HG03159 (cell line): Measurements from ENCODE around the gene CNTF.

ENCODE experiments used
- ATAC-seq: cut with Tn5 transposase; IDR thresholded peaks from one replicate; pipeline ENCODE4 v1.9.1; 2021; ENCODE audit warnings: mild to moderate bottlenecking, moderate library complexity; ENCODE audit not compliant: unreplicated experiment

The CNTF gene

DNA sequence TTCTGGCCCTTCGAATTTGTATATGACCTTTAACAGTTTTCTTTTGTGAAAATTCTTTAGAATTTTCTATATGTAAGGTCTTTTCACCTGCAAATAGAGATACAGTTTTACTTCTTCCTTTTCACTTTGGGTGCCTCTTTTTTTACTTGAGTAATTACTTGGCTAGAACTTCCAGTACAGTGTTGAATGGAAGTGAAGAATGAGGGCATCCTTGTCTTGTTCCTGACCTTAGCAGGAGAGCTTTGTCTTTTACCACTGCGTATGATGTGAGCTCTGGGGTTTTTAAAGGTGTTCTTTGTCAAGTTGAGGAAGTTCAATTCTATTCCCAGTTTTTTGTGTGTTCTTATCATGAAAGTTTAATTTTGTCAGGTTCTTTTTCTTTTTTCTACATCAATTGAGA is 22.0 kb upstream of the CNTF start:
- no peak for ATAC-seq

- ATAC-seq, result no peak
These were observed 15.3 kb upstream of the CNTF start for GRCh38 chr11:58606930-58607714.

DNA sequence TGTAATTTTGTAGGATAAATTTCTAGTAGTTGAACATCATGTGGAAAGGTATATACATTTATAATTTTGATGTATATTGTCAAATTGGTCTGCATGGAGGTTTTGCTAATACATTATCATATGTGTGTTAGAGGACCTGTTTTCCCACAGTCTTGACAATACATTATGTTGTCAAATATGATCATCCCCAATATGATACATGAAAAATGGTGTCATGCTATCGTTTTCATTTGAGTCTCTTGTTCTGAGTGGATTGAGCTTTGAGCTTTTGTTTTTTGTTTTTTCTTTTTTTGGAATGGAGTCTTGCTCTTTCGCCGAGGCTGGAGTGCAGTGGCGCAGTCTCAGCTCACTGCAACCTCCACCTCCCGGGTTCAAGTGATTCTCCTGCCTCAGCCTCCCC is 14.1 kb upstream of the CNTF start:
- no peak for ATAC-seq

DNA sequence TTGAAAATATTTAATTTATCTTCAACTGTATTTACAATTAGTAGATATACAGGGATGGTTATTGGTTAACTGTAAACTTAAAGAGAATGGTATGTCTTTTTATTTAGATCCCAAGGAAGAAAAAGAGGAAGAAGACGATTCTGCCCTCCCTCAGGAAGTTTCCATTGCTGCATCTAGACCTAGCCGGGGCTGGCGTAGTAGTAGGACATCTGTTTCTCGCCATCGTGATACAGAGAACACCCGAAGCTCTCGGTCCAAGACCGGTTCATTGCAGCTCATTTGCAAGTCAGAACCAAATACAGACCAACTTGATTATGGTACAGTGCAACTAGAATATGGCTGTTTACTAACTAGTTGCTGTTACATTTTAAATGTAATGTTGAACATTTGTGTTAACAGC is 12.7 kb upstream of the CNTF start:
- ATAC-seq, result no peak

- no peak for ATAC-seq
These were observed 9.2 kb upstream of the CNTF start for GRCh38 chr11:58613228-58613627.

- no peak for ATAC-seq
These were observed 6.9 kb upstream of the CNTF start for GRCh38 chr11:58615559-58615958.

- ATAC-seq, result no peak
These were observed 5.9 kb upstream of the CNTF start for GRCh38 chr11:58616594-58616993.

- no peak for ATAC-seq
These were observed 4.4 kb upstream of the CNTF start for GRCh38 chr11:58617976-58618557.

DNA sequence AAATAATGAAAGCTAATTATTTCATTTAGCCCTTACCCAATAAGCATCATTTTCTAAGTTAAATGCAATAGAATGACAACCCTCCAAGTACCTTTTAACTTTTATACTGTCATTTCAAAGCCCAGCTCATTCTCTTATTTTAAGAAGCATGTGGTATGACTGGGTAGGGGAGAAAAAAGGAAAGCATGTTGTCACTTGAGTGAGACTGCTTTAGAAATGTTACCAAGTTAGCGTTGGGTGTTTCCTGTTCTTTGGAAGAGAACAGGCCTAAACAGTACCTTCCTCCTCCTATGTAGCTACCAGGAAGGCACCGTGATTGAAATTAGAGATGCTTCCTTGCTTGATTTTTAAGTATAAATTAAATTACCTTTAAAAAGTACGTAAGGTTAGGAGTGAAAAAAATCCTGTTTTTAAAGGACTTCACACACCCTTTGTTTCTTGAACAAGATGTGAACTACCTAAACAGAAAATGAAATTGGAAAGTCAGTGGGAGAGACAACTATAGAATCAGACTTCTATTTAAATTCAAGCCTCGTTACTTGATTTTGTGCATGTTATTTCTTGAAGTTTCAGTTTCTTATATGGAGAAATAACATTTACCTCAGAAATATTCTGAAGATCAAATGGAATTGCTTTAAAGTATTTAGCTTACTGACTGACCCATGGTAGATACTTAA is 741 bp upstream of the CNTF start:
- ATAC-seq, result no peak

DNA sequence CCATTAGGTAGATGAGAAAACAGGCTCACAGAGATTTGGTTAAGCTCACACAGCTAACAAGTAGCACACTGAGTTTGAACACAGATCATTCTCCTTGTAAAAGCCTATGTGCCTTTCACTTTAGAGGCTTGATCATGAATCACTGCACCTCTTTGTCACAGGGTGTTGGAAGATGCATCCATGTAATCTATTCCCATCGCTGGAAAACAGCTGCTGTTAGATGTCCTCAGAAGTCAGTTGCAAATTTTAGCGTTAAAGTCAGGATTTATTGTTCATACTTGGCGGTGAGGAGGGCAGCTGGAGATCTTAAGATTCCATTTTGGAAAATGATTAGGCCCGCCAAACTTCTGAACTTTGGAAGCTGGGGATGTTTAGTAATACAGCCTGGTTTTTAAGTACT is 2.6 kb downstream of the CNTF start:
- ATAC-seq, result no peak

GRCh38 chr11:58625826-58626460 is 3.5 kb downstream of the CNTF start:
- no peak for ATAC-seq

- no peak for ATAC-seq
These were observed 4.5 kb downstream of the CNTF start for GRCh38 chr11:58626934-58627483.

GRCh38 chr11:58628446-58628845 is 6.0 kb downstream of the CNTF start:
- ATAC-seq, result no peak

- peak; percentile 60 for ATAC-seq
These were observed 7.4 kb downstream of the CNTF start for GRCh38 chr11:58629857-58630256.

DNA sequence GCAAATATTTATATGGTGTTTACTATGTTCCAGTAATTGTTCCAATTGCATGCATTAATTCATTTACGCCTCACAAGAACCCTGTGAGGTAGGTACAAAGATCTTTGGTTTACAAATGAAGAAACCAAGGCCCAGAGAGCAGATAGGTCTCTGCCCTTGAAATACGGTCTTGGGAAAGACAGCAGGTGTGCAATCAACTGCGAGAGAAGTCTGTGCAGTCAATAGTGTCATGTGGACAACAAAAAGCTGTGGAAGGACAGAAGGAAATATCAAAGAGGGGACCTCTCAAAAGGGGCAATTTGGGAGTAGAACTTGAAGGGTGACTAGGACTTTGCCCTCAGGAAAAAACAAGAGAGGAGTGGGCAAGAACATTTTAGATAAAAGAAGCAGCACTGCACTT is 8.9 kb downstream of the CNTF start:
- no peak for ATAC-seq

GRCh38 chr11:58632510-58632909 is 10.0 kb downstream of the CNTF start:
- ATAC-seq, result no peak

DNA sequence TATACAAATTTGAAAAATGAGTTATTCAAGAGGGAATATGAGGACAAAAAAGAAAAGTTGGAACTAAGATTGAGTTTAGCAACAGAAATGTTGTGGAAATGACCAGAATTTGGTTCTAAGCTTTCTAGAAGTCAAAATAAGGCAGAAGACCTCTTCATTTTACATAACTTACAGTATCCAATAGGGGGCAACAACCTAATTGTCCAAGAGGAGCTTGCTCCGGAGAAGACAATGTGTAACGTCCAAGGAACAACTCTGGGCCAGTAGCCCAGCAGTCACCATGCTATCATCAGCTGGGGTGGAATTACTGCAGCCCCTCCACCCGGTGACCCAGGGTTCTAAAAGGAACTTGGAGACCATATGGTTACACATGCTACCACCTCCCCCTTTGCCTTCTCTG is 14.1 kb downstream of the CNTF start:
- no peak for ATAC-seq

DNA sequence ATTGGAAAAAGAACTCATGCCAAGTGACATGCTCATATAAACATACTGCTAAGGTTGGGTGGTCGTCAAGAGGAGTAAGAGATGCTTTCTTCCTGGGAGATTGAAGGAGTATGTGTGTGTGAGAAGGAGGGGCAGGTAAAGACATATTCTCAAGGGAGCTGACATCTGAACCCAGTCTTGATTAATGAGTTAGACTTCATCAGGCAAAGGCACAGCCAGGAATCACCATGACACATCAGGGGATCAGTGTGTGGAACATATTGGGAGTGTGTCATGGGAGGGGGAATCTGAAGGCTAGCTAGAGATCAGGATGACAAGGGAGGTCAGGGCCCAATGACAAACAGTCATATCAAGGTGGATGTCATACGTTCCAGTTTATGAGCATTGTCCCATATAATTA is 14.9 kb downstream of the CNTF start:
- no peak for ATAC-seq

- no peak for ATAC-seq
These were observed 16.6 kb downstream of the CNTF start for GRCh38 chr11:58639103-58639502.

DNA sequence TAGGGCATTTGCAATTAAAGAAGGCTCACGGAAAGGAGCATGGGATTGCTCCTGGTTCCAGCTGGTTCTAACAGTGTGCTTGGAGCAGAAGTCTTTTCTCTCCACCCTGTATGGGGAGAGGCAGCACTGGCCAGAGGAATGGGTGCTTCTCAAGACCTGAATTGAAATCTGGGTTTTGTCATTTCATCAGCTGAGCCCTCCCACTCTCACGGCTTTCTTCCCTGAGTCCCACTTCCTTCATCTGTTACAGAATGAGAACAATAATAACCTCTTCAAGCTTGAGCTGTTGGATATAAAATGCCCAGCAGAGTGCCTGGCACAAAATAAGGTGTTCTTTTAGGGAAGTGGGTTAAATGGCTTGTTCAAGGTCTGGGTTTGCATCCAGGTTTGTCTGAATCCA is 17.2 kb downstream of the CNTF start:
- ATAC-seq, result no peak

DNA sequence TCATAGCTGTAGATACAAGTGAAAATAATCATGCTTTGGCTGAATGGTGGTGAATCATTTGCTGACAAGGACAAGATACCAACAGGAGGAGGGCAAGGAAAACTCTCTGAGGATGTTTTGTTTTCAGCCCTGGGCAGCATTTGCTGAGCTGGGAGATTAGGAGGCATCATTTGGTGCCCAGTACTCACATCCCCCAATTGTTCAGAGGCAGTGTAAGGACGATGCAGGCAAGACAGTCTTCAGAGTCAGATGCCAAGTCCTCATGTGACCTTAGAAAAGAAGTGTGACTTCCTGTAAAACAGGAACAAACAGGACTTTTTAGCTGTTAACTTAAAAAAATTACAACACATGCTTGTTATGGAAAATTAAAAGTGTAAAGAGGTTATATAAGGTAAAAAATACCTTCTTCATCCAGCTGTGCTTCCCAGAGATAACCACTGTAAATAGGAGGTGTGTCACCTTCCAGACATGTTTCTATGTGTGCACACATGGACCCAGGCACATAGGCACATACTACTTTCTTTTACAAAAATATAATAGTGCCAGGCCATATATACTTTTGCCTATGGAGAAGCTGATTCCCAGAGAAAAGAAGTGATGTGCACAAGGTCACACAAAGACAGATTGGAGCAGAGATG is 18.0 kb downstream of the CNTF start:
- no peak for ATAC-seq
